Measurements from ENCODE around the gene FBXW12.
"Not testable (repeated sequence)": the region's sequence is repeated elsewhere in the genome, so short reads cannot be mapped to it uniquely, and the experiment has no call there.

FBXW12 gene

DNA sequence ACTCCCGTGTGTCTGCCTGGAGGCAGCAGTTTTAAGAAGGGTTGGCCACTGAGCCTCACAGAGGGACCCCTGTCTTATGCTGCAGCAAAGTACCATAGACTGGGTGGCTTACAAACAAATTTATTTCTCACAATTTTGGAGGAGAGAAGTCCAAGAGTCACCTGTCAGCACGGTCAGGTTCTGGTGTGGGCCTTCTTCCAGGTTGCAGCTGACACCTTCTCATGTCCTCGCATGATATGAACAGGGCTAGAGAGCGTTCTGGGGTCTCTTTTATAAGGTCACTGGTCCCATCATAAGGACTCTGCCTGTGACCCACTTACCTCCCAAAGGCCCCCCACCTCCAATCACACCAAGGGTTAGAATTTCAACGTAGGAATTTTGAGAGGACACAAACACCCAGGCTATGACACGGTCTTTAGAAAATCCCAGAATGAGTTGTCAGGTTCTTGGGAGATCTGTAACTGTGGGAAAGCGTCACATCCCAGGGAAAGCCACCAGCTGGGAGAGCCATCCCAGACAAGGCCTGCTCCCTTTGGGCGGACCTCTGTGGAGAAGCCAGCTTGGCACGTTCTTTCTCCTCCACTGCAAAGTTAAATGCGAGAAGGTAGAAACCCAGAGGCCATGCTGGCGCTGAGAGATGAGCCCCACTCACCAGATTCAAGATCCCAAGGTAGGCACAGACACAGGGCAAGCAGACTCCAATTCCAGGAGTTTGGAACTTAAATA is at the start of gene FBXW12:
TSS of gene FBXW12 (plus strand) at position 569 of the 726 bp plus-strand sequence. CDS start 549 bp downstream, outside the sequence.
- no peak for DNase-seq

DNA sequence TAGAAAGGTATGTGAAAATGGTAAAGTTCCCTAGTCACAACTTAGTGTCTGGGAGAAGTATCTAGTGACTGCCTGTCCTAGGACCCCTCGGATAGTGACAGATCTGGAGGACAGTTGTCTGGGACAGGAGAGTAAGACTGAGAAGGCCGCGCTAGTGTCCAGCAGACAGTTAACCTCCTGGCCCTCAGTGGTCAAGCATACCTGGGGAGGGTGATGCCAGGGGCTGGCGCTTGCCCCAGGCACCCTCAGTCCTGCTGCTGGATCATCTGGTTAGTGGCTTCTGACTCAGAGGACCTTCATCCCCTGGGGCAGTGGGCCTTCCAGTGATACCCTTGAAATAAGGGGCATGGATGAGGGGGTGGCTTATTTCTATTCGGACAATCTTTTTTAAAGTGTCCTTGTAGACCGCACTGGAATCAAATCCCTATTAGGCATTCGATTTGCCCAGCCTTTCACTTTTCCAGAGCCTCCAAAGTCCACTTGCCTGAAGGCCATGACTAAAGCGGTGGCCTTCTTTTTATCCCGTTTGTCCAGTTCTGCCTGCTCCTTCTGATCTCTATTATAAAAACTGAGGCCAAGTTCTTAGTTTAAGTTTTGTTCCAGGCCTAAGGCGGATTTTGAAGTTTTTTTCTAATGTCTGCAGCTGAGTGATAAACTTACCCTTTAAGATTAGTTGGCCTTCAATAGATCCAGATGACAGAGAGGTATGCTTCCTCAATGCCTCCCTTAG is 40.1 kb upstream of the FBXW12 start:
- not testable (repeated sequence) for DNase-seq

DNA sequence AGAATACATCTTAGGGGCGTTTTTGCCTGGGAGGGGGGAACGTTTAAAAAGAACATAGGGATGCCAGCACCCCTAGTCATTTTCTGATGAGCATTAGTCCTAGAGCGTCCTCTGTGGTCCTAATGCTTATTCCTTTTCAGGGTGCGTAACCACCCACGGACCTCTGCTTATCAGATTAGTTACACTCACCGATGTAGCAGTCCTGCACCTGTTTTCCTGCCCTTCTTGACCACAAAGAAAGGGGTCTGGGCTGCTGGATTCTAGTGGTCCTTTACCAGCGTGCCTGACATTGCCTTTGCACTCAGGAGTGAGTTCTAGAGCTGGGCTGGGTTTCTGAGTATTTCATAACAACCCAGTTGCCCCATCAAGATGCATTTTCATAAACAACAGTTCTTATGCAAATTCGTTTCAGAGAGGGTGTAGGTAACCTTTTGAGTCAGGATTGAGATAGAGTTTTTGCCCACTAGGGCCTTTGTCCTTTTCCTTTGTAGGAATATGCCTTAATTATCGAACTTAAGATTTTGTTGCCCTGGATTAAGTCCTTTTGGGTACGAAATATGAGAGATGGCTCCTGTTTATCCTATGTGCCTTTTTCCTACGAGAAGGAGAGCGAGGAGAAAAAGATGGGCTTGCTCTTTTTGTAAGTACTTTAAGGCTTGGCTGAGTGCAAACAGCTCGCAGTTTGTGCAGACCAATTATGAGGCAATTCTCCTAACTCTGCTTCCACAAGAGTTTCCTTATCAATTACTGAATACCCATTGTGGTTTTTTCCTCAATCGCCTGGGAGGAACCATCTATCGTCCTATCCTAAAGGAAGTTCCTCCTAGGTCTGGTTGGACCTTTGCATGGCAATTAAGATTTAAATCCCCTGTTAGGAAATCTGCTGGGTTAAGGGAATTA is 38.4 kb upstream of the FBXW12 start, which contains the start of gene SPINK8:
TSS of gene SPINK8 (minus strand) at position 316 of the 900 bp plus-strand sequence. CDS start 5,320 bp downstream, outside the sequence.
- DNase-seq: not testable (repeated sequence)

GRCh38 chr3:48334605-48335004 is 37.4 kb upstream of the FBXW12 start:
- no peak for DNase-seq

- not testable (repeated sequence) for DNase-seq
Measured at GRCh38 chr3:48335286-48335685, 36.7 kb upstream of the FBXW12 start.

GRCh38 chr3:48337536-48337935 is 34.5 kb upstream of the FBXW12 start:
- DNase-seq: not testable (repeated sequence)

DNA sequence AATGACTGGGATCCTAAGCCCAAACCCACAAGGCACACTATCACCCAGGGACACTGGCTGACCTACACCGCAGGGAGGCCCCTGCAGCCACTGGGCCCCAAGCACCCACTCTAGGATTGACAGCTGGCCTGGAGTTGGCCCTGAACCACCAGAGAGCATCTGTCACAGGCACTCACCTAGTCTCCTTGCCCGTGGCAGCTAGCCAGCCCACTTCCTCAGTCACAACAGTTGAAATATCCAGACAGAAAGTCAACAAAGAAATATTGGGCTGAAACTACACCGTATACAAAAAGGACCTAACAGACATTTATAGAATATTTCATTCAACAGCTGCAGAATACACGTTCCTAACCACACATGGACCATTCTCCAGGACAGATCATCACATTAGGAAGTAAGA is 33.4 kb upstream of the FBXW12 start:
- no peak for DNase-seq

DNA sequence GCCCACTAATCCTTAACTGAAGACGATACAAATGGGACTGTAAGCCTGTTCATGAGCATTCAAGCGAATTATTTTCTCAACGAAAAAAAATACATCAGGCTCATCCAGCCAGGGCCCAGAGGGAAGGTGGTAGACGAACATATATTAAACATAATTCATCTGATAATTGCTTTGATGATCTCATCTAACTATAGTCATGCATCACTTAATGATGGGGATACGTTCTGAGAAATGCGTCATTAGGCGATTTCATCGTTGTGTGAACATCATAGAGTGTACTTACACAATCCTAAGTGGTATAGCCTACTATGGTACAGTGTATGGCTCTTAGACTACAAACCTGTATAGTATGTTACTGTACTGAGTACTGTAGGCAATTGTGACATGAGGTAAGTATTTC is 28.6 kb upstream of the FBXW12 start:
- DNase-seq: no peak

- DNase-seq: no peak
Measured at GRCh38 chr3:48344867-48345507, 27.0 kb upstream of the FBXW12 start.

GRCh38 chr3:48345946-48346572 is 26.0 kb upstream of the FBXW12 start:
- DNase-seq: no peak

GRCh38 chr3:48347500-48347899 is 24.5 kb upstream of the FBXW12 start:
- DNase-seq: no peak

DNA sequence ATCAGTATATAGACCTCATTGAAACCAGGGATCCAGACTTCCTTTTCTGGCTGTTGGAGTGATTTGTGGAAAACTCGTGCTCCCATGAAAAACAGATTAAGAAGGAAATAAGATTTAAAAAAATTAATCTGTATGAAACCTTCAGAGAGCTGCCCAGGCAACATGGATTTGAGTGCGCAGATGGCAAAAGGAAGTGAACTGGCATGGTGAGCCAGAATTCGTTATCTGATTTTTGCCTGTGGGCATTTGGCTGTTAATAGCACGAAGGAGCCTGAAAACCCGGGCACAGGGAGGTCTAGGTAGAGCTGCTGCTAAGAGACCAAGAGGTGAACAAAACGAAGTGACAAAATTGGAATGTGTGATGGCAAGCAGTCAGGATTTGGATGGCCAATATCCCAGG is 19.5 kb upstream of the FBXW12 start:
- no peak for DNase-seq

DNA sequence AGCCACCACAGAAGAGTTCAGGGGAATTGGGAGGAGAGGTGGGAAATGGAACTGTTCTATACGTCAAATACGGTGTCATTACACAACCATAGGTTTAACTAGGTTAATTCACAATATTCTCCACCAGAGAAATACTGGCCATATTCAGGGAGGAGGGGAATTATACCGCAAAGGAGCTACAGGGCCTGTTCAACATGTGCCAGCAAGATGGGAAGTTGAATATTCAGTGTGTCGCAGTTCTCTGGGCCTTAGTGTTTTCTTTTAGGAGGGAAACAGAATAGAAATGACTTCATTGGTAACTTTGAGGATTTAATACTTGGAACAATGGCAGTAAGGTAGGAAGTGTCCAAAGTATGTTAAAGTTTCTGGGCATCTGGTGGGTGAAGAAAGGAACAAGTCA is 18.0 kb upstream of the FBXW12 start:
- no peak for DNase-seq

DNA sequence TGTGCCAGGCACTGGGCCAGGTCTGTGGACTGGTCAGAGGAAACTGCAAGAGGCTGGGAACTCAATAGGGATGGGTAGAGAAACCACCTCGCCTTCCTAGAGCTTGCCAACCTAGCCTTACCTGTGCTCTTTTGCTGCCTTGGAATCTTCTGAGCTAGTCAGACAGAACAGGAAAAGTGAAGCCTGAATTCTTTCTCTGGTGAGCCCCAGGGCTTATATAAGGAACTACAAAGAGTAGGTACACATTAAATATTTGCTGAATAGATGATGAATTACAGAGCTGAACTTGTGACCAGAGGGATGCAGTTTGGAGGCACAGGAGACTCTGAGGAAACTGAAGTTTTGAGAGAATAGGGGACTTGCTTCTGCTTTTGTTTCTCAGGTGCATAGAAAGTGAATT is 15.6 kb upstream of the FBXW12 start:
- no peak for DNase-seq

- no peak for DNase-seq
Measured at GRCh38 chr3:48361928-48362327, 10.1 kb upstream of the FBXW12 start.

GRCh38 chr3:48364840-48365239 is 7.2 kb upstream of the FBXW12 start:
- DNase-seq: no peak

- DNase-seq: peak; percentile 44
Measured at GRCh38 chr3:48367201-48367600, 4.8 kb upstream of the FBXW12 start.

DNA sequence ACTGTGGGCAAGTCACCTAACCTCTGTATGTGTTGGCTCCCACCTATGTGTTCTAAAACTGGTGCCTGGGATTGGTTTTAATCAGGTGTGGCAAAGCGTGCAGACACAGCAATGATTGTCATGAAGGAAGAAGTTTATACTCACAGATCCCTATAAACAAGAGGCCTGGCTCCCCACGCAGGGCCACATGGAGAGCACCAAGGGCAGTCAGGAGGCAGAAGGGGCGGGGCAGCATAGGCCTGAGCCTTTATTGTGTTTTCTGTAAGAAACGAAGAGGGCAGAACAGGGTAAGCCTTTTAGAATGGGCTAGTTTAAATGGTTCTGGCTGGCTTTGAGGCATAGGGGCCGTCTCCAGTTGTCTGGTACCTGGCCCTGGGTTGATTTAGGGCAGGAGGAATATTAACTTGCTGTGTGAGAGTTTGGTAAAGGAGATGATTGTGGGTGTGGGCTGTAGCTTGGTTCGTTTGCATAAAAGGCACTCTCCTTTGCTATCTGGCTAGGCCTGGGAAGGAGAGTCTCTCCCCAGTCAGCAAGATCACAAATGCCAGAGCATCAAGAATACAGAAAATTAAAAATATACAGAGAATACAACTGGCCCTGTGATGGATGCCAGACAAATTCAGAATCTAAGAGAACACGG is 2.2 kb upstream of the FBXW12 start:
- no peak for DNase-seq

- no peak for DNase-seq
Measured at GRCh38 chr3:48370333-48370713, 1.7 kb upstream of the FBXW12 start.

DNA sequence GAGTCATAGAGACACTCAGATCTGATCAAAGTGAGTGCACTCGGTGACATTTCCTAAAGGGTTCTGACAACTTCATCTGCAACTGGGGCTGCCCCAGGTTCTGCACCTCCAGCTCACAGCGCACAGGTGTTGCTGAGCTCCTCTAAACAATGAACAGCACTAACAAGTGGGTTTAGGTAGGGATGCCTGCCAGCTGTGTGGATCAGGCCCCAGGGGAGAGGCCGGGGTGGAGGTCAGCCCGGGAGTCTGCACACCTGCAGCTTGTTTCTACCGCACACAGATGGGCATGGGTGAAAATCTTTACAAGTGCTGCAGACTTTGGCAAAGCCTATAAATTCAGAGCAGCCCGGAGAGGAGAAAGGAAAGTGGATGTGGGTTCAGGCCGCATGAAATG is 355 bp downstream of the FBXW12 start:
- no peak for DNase-seq

DNA sequence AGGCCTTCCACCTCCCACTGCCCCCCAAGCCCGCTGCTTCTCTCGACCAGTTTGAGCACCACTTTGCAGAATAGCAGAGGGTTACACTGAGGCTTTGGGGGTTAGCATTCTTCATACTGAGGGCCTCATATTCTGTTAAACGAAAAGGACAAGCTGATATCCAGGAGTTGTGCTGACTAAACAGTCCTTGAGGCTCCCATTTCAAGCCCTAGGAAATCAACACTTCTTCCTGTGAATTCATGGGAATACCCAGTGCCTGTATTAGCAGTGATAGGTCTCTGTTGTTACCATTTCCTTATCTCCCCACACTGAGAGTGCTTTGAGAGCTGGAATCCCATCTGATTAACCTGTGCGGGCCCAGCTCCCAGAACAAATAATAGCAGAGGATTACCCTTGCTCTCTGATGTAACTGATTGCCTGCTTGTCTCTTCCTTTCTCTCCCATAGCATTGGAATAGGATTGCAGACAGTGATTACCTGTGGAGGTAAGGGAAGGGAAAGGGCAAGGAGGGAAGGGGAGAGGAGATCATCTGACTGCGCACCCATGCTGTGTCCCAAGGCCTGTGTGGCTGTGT is 930 bp downstream of the FBXW12 start:
- no peak for DNase-seq

Data from right hindlimb (tissue), 1 donor.